Caki2 (cell line): ENCODE data around the gene NRN1L. TPM values are rescaled to one million over a fixed set of nuclear protein-coding genes. Genes with fewer than 3 reads are reported as not detected.
A peak's percentile ranks its signal among the peaks of the same experiment; 100 is the strongest.
"Not testable (repeated sequence)": the region's sequence is repeated elsewhere in the genome, so short reads cannot be mapped to it uniquely, and the experiment has no call there.

Experiments
- DNase-seq: peaks from one replicate; pipeline ENCODE4 v3.0.0-alpha.2; 2015; ENCODE audit warnings: low read depth
- in situ Hi-C: cut with HindIII; loops from 2 replicates; pipeline ENCODE4 v1.10.0; 2016; ENCODE audit warnings: low sequenced_read_pairs, low pct_unique_long_range_greater_than_20kb, mixed read lengths
- total RNA-seq: library from RNA; depleted of rRNA; stranded (reverse); fragments of >200 nt; shearing (Covaris generic); gene quantifications from 2 replicates; pipeline ENCODE4 v1.2.3, GENCODE V29; 2014; ENCODE audit warnings: low replicate concordance

The NRN1L gene
- total RNA-seq, 1 experiment from 2014 or later, result 0.84 TPM

DNA sequence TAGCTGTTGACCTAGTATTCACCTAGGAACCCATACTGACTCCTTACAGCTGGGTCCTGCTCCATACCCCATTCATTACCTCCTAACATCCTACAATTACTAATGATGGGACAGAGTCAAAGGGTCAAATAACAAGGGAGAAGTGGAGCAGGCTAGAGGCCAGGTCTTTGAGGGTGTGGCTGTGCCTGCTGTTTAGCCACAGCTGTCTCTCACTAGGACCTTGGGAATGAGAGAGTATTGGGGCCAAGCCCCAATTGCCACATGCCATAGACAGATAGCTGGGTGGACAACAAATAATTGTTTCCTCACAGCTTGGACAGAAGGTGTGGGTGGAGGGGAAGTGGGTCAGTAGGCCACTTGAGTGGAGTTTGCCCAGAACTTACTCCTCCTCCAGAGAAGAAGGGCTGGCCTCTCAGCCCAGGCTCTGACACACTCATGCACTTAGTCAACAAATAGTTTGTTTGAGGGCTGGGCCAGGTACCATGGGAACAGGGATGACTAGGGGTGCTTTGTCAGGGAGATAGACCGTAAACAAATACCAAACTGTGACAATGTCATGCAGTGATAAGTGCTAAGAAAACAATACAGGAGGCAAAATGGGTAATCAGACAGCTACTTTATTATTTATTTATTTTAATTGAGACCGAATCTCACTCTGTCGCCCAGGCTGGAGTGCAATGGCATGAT, 27.0 kb upstream of the NRN1L start:
- in situ Hi-C loops, result no loop called here
- peak; percentile 95 for DNase-seq

DNA sequence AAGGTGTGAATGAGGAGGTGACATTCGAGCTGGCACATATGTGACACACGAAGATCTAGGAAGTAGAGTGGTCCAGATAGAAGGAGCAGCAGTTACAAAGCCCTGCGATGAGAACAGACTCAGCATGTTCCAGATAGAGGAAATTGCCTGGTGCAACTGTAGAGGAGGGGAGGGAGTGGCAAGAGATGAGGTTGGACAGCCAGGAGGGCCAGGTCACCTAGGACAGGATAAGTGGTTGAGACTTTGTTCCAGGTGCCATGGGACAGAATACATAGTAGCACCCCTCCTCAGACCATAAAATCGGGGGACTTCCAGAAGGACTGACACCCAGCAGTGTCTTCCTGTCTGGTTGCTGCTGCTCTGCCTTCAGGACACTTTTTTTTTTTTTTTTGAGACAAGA, 26.2 kb upstream of the NRN1L start:
- in situ Hi-C loops, result no loop called here
- no peak for DNase-seq

DNA sequence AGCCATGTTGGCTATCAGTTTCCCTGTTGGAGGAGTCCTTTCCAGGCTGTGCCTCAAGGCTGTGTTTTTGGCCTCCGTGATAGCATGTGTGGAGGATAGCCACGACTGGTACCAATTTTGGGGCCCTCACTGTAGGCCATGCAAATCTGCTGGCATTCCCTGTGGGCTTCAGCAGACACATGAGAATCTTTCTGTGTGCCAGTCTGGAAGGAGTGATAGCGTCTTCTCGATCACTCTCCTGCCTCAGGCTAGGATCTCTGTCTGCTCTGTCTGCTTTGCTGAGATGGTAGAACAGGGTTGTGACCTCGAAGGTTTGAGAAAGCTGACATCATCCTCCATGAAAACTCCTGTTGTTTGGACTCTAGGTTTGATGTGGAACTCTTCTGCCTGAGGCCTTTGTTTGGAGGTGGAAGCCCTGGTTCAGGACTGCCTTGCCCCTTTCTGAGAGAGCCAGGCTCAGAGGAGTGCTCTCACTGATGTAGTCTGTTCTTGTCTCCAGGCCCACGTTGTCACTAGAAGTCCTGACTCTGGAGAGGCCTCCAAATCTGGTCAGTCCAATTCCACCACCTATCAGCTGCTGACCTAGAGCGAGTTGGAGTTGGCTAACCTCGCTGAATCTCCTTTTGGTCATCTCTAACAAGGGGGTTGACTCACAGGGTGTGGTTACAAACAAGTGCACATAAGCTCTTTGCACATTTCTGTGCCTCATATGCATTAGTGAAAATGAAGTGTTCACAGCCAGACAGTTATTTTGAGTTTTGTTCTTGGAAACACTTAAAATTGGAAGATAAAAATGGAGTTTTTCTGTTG, 23.9 kb upstream of the NRN1L start:
- in situ Hi-C loops, result no loop called here

DNA sequence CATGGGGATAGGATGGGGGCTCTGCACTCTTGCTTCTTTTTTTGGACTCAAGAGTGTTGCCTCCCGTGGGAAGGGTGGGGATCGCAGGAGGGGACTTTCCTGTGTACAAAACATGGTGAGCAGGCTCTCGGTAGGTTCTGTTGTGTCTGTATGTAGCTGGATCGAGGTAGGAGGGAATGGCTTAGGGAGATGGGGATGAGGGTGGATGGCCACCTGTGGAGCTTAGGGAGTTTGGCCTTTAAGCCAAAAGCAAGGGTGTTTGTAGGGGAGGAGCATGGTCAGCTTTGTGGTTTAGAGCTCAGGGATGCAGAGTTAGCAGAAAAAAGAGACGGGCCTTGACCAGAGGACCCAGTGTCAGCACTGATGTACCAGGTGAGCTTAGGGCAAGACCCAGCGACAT, 22.8 kb upstream of the NRN1L start:
- in situ Hi-C loops, result no loop called here
- DNase-seq, result no peak

More for the DNA sequence above, 23.9 kb upstream of the NRN1L start:
- DNase-seq, result no peak

DNA sequence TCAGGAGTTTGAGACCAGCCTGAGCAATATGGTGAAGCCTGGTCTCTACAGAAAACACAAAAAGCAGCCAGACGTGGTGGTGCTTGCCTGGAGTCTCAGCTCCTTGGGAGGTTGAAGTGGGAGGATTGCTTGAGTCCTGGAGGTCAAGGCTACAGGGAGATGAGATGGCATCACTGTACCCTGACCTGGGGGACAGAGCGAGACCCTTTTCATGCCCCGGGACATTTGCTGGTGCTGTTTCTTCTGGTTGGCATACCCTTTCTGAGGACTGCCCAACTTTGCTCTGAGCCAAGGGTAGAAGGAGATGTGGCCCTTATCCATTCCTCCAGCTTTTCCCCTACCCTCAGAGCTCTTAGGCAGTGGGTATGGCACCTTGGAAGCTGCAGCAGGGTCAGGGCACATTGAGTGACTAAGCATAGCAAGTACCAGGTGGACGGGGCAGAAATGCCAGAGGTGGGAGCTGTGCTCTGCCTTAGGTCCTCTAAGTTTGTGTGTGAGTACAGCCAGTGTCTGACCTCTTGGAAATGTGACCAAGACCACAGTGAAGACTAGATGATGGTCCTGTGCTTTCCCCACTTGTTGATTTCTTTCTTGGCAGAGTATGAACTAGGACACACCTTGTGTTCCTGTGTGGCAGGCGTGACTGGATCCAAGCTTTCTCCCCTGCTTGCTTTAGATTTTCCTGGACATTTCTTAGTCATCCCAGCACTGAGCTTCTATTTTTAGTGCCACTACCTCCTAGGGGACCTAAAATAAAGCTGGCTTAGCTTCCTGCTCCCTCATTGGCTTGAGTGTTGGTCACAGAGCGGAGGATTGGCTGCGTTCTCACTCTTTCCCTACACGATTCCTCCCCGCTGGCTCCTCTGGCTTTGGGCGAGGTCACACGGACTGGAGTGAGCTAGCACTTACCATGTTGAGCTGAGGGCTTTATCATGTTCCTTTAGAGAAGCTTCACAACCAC, 21.8 kb upstream of the NRN1L start:
- in situ Hi-C loops, result no loop called here
- peak; percentile 63 for DNase-seq

DNA sequence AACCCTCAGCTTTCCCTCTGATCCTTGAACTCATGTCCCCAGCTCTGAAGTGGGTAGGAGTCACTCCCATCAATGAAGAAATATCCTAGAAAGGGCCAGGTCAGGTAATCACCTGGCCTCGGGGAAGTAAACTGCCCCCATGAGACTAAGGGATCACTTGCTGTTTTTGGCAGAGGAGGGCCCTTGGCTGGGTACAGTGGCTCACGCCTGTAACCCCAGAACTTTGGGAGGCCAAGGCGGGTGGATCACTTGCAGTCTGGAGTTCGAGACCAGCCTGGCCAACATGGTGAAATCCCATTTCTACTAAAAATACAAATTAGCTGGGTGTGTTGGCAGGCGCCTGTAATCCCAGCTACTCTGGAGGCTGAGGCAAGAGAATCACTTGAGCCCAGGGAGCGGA, 20.6 kb upstream of the NRN1L start:
- in situ Hi-C loops, DNase-seq: not testable (repeated sequence)

DNA sequence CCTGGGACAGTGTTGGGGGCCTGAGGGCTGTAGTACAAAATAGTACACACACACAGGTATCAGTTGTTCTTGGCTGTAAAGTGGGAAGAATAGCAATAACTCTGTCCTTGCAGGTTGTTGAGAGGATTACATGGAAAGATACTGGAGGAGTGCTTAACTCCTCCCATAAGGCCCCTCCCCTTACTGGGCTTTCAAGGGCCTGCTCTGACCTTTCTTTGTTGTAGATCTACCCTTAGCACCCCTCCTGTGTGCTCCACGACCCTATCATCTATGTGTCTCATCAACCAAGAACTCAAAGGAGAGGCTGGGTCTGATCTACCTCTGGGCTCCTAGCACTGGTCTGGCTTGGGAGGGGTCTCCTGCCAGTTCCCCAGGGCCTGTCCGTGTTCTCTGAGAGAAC, 20.1 kb upstream of the NRN1L start:
- in situ Hi-C loops, result no loop called here
- DNase-seq, result no peak

DNA sequence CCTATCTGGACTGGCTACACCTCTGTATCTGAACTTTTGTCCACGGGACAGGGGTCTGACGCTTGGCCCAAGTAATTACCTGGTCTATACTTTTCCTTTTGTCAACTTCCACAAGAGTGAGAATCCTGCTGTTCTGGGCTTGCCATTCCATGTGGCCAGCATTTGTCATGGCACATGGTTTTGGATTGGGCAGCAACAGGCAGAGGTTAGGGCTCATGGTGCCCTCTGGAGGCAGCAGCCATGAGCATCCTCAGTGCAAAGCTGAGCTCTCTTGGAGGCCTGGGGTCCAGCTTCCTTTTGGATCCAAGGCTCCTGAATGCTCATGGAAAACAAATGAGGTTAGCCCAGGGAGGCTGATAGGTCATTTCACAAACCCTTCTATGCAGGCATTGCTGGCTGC, 19.4 kb upstream of the NRN1L start:
- in situ Hi-C loops, result no loop called here
- no peak for DNase-seq

DNA sequence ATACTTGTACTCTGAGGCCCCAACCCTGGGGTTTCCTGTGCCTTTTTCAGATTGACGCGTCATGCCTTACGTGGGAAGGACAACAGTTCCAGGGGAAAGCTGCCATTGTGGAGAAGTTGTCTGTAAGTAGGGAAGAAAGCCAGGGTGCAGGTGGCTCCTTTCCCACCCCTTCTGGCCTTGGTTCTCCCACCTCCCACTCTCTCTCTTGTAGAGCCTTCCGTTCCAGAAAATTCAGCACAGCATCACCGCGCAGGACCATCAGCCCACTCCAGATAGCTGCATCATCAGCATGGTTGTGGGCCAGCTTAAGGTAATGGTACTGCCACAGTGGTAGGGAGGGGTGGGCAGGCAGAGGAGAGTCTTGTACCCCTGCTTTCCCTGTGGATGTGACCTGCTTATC, 16.4 kb upstream of the NRN1L start:
- no peak for DNase-seq
- in situ Hi-C loops, result no loop called here

DNA sequence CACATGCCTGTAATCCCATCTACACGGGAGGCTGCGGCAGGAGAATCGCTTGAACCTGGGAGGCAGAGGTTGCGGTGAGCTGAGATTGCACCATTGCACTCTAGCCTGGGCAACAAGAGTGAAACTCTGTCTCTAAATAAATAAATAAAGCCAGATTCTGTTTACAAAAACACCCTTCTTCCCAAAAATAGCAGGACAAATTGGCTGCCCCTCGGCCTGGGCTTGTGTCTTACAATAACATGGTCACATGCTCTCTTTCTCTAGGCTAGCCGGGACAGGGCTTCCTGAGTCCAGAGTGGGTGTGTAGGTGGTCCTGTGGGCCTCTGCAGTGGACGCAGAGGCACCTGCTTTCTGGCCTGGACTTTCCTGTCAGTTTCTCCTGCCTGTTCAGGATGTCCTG, 15.0 kb upstream of the NRN1L start:
- in situ Hi-C loops, result no loop called here
- no peak for DNase-seq

DNA sequence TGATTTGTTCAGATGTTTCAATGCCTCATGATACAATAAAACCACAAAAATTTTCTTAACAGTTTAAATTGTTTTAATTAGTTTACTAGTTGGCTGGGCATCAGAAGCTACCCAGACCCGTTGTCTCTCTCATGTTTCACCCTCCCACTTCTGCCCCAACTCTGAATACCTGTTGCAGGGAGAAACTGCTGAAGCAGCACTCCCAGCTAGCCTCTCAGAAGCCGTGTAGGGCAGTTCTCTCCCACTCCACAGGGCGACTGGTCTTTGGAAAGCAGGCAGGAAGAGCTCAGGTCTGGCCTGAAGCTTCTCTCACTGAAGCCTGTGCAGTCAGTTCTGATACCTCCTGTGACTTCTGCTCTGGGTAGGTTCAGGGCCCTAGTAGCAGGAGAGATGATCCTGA, 13.4 kb upstream of the NRN1L start:
- DNase-seq, result no peak
- in situ Hi-C loops, result no loop called here

DNA sequence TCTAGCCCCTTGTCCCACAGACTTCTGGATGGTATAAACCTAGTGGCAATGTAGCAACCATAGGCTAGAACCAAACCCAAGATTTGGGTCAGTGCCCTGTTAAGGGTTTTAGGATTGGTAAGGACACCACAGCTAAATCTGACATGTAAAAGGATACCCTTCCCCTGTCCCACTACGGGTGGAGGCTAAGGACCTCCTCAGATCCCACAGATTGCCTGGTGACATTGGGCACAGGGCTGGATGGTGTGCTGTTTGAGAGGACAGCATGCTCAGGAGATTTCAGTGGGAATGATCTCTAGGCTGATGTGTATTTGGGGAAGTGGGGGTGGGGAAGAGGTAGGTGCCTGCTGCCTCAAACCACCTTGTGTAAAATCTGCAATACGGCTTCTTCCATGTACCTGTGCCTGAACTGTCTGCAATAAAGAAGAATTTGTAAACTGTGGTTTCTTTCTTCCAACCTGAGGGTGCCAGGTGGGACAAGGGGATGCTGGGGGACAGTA, 12.5 kb upstream of the NRN1L start:
- in situ Hi-C loops, result no loop called here
- DNase-seq, result no peak

DNA sequence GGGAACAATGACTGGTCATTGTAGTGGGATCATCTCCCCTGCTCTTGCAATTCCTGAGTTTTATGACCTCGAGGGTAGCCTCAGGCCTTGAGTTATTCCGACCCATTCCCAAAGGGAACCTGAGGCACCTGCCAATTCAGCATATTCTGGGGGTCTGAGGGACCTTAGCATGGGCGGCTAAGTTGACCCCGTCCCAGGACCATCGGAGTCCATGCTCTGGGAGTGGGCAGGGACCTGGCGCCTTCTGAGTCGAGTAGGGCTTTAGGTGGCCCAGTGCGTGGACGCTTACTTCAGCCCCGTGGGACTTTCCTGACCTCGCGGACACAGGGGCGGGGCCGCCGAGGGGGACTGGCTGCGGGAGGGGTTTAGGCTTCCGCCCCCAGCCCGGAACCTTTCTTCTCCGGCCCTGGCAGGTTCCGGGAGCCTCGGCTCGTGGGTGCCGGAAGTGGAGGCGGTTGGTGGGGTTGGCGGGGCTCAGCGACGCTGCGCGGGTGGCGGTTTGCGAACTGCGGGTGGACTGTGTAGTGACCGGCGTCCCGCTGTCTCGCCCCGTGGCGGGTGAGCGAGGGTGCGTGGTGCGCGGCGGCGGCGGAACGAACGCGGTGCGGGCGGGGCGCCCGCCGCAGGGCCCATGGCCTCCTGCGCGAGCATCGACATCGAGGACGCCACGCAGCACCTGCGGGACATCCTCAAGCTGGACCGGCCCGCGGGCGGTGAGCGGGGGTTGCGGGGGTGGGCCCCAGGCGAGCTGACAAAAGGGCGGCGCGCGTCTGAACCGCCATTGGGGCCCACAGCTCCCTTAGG, 11.9 kb upstream of the NRN1L start, which contains the start of gene EDC4:
EDC4 (plus strand) TSS at position 422 of the 804 bp plus-strand sequence; CDS start at position 632, 210 bp downstream.
- in situ Hi-C loops, result no loop called here
- peak; percentile 75 for DNase-seq

DNA sequence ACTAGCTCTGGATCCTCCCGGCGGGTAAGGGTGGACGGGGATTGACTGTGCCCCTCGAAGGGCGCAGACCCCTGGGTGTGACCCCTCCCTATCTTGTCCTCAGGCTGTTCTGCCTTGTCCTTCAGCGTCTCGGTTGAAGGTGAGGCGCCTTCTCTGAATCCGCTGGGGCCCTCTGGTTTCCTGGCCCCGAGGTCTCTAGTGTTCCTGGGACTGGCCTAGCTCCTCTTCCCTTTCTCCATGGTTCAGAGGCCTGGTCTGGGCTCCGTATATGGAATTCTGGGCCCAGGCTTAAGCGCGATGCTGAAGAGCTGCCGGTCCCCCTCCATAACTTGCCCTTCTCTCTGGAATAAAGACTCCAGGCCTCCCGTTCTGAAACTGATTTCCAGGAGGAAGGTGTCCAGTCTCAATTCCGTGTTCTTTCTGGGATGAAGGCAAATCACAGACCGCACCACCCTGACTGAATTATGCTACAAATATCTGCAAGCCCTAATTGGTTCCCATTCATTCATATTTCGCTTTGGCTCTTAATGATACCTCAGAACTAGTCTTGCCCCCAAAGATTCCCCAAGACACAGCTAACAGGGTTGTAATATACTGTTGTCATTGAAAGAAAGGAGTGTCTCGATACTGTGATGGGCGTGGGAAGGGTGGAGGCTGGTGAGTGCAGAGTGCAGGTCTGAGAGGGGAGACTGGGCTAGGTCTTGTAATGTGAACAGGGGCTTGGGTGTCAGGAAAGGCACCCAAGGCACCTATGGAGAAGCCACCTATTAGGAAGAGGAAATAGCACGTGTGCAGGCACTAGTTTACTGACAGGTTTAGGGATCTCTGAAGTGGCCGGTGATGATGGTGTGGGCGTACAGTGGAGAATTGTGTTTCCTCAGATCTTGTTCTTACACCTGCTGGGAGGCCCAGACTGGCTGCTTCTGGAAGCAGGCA, 11.0 kb upstream of the NRN1L start:
- in situ Hi-C loops, result no loop called here
- no peak for DNase-seq

DNA sequence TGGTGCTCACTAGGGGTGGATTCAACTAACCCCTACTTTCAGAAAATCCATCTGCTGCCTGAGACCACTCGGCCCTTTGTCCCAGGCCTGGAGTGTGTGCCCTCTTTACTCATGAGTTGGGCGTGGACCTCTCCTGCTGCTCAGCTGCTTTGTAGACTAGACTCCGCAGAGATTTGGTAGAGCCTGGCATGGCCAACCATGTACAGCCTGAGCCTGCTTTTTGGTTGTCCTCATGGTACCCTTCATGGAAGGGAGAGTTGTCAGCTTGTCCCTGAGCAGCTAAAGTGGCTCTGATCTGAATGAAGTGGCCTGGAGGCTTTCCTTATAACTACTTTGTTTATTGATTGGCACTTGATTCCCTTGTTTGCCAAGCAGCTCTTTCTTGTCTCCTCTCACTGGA, 10.3 kb upstream of the NRN1L start:
- no peak for DNase-seq
- in situ Hi-C loops, result no loop called here

DNA sequence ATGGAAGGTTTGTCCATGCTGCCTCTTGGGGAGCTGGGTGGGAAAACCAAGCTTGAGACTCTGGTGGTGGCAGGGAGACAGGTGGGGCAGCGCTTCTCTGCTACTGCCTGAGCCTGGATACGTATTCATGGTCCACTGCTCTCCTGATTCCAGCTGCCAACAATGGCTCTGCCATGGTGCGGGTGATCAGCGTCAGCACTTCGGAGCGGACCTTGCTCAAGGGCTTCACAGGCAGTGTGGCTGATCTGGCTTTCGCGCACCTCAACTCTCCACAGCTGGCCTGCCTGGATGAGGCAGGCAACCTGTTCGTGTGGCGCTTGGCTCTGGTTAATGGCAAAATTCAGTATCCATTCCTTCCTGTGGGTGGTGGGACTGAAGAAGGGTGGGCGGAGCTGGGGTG, 7.6 kb upstream of the NRN1L start:
- in situ Hi-C loops, result loop anchor here (25.0 kb wide), 1 partner anchor 185 kb away; no protein-coding TSS in a partner anchor
- no peak for DNase-seq

DNA sequence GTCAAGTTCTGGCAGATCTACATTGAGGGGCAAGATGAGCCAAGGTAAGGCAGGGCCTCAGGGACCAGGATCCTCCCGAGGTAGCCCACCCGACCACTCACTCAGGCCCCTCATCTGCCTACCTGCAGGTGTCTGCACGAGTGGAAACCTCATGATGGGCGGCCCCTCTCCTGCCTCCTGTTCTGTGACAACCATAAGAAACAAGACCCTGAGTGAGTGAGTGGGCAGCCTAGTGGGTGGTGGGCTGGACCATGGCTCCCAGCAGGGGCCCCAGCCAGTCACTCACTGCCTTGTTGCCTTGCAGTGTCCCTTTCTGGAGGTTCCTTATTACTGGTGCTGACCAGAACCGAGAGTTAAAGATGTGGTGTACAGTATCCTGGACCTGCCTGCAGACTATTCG, 6.5 kb upstream of the NRN1L start:
- in situ Hi-C loops, result loop anchor here (25.0 kb wide), 1 partner anchor 184 kb away; no protein-coding TSS in a partner anchor
- DNase-seq, result no peak
